ENCODE data around the gene ARSB.

DNA sequence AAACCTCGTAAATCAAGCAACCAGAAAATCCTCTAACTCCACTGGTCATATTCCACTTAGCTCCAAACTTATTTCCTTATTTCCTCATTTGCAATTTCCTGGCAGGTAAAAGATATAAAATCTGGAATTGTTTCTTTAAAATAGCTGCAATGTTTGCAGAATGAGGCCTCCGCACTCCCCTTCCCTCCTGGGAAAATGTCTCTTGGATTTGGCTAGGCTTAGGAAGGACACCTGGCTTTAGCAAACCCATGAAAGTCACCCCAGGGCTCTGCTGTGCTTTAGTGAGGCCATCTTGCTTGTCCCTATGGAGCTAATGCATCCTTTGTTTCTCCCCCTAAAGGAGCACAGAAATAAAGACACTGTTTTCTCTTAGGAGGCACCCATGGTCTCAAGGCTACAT, 10.5 kb downstream of the ARSB start:
- TF ChIP-seq CTCF (IDR thresholded peaks at IDR 0.05) = no peak
- TF ChIP-seq RAD21 (conservative IDR thresholded peaks at IDR 0.05 in 1 of 2, IDR thresholded peaks at IDR 0.05 in 1 of 2) = no peak
- no peak for TF ChIP-seq POLR2A (IDR thresholded peaks at IDR 0.05; ENCODE audit: low read length)

All from A549 (cell line).